T-helper 17 cell (primary cell): ENCODE data around the gene MIF4GD. TPM values are rescaled to one million over a fixed set of nuclear protein-coding genes. Genes with fewer than 3 reads are reported as not detected.
A peak's percentile ranks its signal among the peaks of the same experiment; 100 is the strongest.

Experiments
- ATAC-seq: fragments of 150-1000 bp; cut with Tn5 transposase; 2 replicates; pipeline ENCODE4 v1.10.0; 2021; ENCODE audit warnings: mild to moderate bottlenecking, moderate library complexity
- DNase-seq, 3 donors: peaks; one replicate each; pipeline versions ENCODE4 v3.0.0 to v3.0.0-alpha.2; 2020 to 2021
- H3K9me3 ChIP-seq: one replicate; pipeline ENCODE4 v1.7.0; 2013; ENCODE audit warnings: low read length, mild to moderate bottlenecking; ENCODE audit not compliant: control insufficient read depth, poor library complexity, severe bottlenecking
- H3K27ac Mint-ChIP-seq: one replicate; pipeline ENCODE4 v1.8.0; 2022; ENCODE audit warnings: mild to moderate bottlenecking, moderate library complexity, mixed read lengths
- H3K27me3 Mint-ChIP-seq: one replicate; pipeline ENCODE4 v1.8.0; 2022; ENCODE audit warnings: mixed read lengths
- H3K36me3 Mint-ChIP-seq: one replicate; pipeline ENCODE4 v1.8.0; 2022; ENCODE audit warnings: low read depth, mixed read lengths
- H3K4me1 Mint-ChIP-seq: one replicate; pipeline ENCODE4 v1.8.0; 2022; ENCODE audit warnings: mild to moderate bottlenecking, mixed read lengths
- H3K4me3 Mint-ChIP-seq: one replicate; pipeline ENCODE4 v1.8.0; 2022; ENCODE audit warnings: mild to moderate bottlenecking, moderate library complexity, mixed read lengths
- total RNA-seq, 4 donors: library from RNA in 2 of 4; stranded (reverse) in 2 of 4; gene quantifications; one replicate each; pipeline ENCODE4 v1.2.3 and lab custom pipeline; 2022 to 2026

Gene MIF4GD
- total RNA-seq, 2 donors from 2014 or later = 27.0 to 35.0 TPM

DNA sequence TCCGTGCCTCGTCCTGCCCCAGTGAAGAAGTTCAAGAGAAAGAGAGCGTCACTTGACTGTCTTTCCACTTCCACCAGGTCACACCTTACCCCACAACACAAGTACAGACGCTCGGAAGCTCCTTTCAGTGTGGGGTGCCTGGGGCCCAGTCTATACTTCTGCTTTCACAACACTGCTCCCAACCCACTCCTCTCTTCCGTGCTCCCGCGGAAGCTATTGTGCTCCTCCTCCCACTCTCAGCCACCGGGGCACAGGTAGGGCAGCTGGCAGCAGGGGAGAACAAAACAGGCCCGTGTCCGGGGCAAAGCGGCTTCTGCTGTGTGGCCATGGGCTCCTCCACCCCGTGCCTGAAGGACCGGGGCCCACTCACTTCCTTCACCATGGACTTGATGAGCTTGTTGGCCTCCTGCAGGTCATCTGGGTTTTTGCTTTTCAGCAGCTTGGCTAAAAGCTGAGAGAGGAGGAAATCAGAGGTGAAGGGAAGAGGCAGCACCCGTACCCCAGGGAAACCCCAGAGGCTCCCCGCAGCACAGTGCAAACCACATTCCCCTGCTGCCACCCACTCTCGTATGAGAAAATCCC is 28.5 kb downstream of the MIF4GD start:
- Mint-ChIP-seq H3K4me1 (peaks cover 36% of the 10 kb centered on the region), H3K4me3 (peak overlapping the region; percentile 70), H3K27me3 (no peaks in the 10 kb centered on the region), H3K36me3 (peaks cover 3% of the 10 kb centered on the region), H3K27ac (peak overlapping the region; percentile 96)
- DNase-seq (peak in 2 of 3 donors; percentile 32 to 36), ATAC-seq (peak; percentile 80)
- H3K9me3 ChIP-seq = no peaks in the 10 kb centered on the region

DNA sequence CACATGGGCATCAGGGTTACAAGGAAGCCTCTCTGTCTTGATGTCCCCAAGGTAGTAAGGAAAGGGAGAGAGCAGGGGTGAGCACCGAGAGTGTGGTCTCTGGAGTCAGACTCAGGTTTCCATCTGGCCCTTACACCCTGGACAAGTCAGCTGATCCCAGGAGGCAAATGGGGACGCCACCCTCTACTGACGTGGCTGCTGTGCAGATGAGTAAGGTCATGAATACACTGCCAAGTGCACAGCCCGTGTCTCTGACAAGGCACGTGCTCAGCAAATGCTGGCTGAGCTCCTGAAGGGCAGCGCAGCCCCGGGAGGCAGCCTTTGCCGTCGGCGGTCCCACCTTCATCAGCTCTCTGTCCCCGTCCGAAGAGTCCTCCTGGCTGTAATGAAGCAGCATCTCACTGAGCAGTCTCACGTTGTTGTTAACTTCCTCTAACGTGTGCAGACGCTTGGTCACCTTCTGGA is 29.0 kb downstream of the MIF4GD start:
- peak overlapping the region; percentile 96 for H3K27ac Mint-ChIP-seq
- H3K9me3 ChIP-seq = no peaks in the 10 kb centered on the region
- H3K36me3 Mint-ChIP-seq = peaks cover 3% of the 10 kb centered on the region
- no peak for DNase-seq
- H3K27me3 Mint-ChIP-seq = no peaks in the 10 kb centered on the region
- H3K4me1 Mint-ChIP-seq = peaks cover 36% of the 10 kb centered on the region
- peak overlapping the region; percentile 70 for H3K4me3 Mint-ChIP-seq
- peak; percentile 1 for ATAC-seq

DNA sequence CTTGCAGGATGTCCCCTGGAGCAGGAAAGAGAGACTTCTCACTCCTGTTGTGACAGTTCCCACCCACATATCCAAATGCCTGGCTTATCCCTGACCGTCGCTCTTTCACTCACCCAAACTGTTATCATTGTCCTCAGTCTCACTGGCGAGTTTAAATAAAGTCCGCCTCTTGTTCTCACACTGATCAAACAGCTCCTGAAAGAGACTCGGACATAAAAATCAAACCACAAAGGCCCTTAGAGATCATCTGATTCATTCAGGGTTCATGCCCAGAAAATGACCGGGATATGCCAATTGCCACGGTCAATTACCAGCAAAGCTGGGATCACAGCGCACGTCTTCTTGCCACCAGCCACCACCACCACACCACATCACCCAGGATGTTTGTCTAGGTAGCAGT is 29.5 kb downstream of the MIF4GD start:
- ATAC-seq (no peak), DNase-seq (no peak)
- no peak overlapping the region for H3K4me3 Mint-ChIP-seq
- peak overlapping the region; percentile 96 for H3K27ac Mint-ChIP-seq
- H3K27me3 Mint-ChIP-seq = no peaks in the 10 kb centered on the region
- H3K9me3 ChIP-seq = no peaks in the 10 kb centered on the region
- peaks cover 36% of the 10 kb centered on the region for H3K4me1 Mint-ChIP-seq
- H3K36me3 Mint-ChIP-seq = peaks cover 3% of the 10 kb centered on the region

DNA sequence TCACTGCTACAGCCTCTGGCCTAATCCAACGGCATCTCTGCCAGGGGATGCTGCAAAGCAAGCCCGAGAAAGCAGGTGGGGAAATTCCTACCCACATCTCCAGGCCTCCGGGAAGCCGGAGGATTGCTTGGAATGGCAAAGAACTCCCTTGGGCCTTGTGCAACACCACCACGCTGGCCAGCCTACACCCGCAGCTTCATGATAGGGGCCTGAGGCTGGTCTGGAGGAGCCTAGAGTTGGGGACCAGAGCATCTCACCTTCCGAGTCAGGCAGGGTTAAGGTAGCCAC is 29.9 kb downstream of the MIF4GD start:
- ATAC-seq (no peak), DNase-seq (no peak)
- no peak overlapping the region for H3K4me3 Mint-ChIP-seq
- peak overlapping the region; percentile 73 for H3K27ac Mint-ChIP-seq
- peaks cover 36% of the 10 kb centered on the region for H3K4me1 Mint-ChIP-seq
- peaks cover 3% of the 10 kb centered on the region for H3K36me3 Mint-ChIP-seq
- no peaks in the 10 kb centered on the region for H3K9me3 ChIP-seq
- H3K27me3 Mint-ChIP-seq = no peaks in the 10 kb centered on the region

DNA sequence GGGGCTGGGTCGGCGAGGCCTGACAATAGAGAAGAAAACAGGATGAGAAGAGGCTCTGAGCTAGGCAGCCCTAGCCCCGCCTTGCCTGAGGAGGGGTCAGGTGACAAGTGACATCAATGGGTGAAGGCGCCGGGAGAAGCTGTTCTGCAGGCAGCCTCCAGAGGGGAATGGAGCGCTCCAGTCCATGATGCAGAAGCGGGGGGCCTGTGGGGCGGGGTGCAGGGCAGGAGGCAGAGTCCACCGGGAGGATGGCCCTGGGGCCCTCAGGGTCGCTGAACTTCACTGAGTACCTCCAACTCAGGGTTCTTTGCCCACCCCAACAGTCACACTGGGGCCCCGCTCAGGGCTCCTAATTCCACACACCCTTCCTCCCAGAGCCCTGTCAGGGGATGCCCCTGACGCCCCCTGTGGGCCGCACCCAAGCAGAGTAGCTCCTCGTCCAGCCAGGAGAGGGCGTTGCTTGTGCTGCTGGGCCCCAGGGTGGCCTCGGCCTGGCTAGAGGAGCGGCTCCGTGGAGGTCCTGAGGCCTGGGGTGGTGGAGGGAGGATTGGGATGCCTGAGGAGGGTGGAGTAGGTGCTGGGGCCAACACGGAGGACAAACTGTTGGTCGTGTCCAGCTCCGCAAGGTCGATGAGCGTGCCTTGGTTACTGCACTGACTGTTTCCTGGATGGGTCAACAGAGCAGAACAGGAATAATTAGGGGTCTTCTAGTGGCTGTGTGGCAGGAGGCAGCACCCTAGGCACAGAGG is 30.5 kb downstream of the MIF4GD start:
- peaks cover 3% of the 10 kb centered on the region for H3K36me3 Mint-ChIP-seq
- ATAC-seq (no peak), DNase-seq (no peak)
- peaks cover 36% of the 10 kb centered on the region for H3K4me1 Mint-ChIP-seq
- H3K9me3 ChIP-seq = no peaks in the 10 kb centered on the region
- H3K27ac Mint-ChIP-seq = peak overlapping the region; percentile 73
- H3K27me3 Mint-ChIP-seq = no peaks in the 10 kb centered on the region
- H3K4me3 Mint-ChIP-seq = peak overlapping the region; percentile 25

DNA sequence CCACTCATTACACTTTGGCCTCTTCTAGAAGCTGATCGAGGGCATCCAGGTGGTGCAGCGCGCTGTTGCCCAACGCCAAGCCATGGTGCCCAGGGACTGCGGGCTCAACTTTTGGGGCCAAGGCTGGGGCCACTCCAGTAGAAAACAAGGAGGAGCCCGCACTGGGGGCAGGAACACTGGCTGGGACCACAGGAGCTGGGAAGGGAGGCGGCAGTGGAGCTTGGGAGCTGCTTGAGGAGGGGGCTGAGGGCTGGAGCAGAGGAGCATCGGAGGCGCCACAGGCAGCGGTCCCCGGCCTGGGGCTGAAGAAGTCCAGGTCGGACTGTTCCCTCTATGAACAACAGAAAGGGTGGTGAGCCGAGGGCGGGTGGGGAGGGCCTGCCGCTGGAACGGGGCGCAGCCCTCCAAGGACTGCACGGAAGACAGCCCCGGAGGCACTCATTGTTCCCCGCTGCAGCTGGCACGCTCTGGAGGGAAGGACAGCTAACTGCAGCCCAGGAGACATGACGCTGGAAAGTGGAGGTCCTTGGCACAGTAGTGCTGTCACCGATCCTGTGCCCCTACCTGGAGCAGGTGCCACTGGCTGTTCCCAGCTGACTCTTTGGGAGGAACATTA is 31.1 kb downstream of the MIF4GD start:
- Mint-ChIP-seq H3K4me1 (peaks cover 36% of the 10 kb centered on the region), H3K36me3 (peaks cover 5% of the 10 kb centered on the region), H3K27ac (peak overlapping the region; percentile 73), H3K27me3 (no peaks in the 10 kb centered on the region), H3K4me3 (peak overlapping the region; percentile 45)
- DNase-seq (no peak), ATAC-seq (no peak)
- H3K9me3 ChIP-seq = no peaks in the 10 kb centered on the region

DNA sequence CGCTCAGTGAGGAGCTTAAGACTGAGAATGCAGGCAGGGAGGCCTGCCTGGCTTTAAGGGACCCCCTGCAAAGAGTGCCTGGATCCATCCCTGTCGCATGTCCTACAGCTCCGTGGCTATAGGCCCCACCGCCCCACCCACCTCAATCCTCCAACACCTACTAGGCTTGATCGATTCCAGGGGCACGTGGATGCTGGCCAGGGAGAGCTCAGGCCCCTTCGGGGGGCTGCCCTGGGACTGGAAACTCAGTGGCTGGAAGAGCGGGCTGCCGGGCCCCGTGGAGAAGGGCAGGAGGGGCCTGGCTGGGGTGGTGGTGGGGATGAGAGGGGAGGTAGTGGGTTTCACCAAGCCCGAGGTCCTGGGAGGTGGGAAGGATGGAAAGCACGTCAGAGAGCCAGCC is 31.8 kb downstream of the MIF4GD start:
- H3K27ac Mint-ChIP-seq = peak overlapping the region; percentile 96
- DNase-seq (no peak), ATAC-seq (no peak)
- H3K36me3 Mint-ChIP-seq = peaks cover 5% of the 10 kb centered on the region
- no peaks in the 10 kb centered on the region for H3K9me3 ChIP-seq
- peaks cover 32% of the 10 kb centered on the region for H3K4me1 Mint-ChIP-seq
- peak overlapping the region; percentile 93 for H3K4me3 Mint-ChIP-seq
- H3K27me3 Mint-ChIP-seq = no peaks in the 10 kb centered on the region

DNA sequence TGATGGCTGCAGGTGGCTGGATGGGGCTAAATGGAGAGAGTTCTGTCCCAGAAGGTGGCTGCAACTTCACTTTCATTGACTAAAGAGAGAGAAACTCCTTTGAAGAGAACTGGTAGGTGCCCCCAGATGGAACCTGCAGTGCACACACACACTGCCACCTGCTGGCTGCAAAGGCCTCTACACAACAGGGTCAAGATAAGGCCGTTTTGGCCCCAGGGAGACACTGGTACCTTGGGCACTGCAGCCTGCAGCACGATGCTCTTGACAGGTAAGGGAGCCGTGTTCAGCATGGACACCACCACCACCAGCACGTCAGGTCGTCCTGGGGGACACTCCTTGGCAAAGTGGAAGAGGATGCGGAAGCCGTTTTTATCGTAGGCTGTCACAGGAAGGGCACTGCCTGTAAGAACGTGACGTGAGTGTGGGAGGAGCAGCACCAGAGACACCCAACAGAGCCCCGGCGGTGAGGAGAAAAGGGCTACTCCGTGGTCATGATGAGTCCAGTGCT is 32.3 kb downstream of the MIF4GD start:
- H3K27me3 Mint-ChIP-seq = no peaks in the 10 kb centered on the region
- peak overlapping the region; percentile 93 for H3K4me3 Mint-ChIP-seq
- ATAC-seq (peak; percentile 62), DNase-seq (peak; percentile 42 to 44 (median 43))
- peaks cover 32% of the 10 kb centered on the region for H3K4me1 Mint-ChIP-seq
- H3K27ac Mint-ChIP-seq = peak overlapping the region; percentile 96
- peaks cover 5% of the 10 kb centered on the region for H3K36me3 Mint-ChIP-seq
- no peaks in the 10 kb centered on the region for H3K9me3 ChIP-seq

DNA sequence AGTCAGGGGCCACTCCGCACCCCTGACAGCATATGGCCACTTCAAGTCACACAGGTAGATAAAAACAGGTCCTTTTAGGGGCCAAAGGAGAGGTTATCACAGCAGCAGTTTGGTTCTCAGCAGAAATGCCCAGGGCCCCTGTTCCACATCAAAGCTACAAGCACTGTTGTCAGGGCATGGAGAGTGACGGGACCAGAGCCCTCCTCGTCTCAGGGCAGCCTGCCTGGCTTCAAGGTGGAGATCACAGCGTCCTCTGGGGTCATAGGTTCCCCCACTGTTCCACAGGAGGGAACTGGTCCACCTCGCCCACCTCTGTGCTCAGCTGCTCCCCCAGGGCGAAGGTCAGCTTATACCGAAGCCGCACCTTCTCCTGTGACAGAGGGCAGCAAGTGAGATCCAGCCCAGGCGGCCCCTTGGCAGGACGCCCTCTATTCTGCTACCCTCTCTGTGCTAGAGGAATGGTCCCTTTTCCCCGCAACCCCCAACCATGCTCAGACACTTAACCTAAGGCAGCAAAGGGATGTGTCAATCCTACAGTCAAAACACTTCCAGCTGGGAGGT is 32.9 kb downstream of the MIF4GD start:
- ATAC-seq = no peak
- H3K4me1 Mint-ChIP-seq = peaks cover 27% of the 10 kb centered on the region
- H3K4me3 Mint-ChIP-seq = no peak overlapping the region
- H3K36me3 Mint-ChIP-seq = peaks cover 7% of the 10 kb centered on the region
- H3K27me3 Mint-ChIP-seq = no peaks in the 10 kb centered on the region
- H3K9me3 ChIP-seq = no peaks in the 10 kb centered on the region
- DNase-seq = no peak
- H3K27ac Mint-ChIP-seq = peak overlapping the region; percentile 96

DNA sequence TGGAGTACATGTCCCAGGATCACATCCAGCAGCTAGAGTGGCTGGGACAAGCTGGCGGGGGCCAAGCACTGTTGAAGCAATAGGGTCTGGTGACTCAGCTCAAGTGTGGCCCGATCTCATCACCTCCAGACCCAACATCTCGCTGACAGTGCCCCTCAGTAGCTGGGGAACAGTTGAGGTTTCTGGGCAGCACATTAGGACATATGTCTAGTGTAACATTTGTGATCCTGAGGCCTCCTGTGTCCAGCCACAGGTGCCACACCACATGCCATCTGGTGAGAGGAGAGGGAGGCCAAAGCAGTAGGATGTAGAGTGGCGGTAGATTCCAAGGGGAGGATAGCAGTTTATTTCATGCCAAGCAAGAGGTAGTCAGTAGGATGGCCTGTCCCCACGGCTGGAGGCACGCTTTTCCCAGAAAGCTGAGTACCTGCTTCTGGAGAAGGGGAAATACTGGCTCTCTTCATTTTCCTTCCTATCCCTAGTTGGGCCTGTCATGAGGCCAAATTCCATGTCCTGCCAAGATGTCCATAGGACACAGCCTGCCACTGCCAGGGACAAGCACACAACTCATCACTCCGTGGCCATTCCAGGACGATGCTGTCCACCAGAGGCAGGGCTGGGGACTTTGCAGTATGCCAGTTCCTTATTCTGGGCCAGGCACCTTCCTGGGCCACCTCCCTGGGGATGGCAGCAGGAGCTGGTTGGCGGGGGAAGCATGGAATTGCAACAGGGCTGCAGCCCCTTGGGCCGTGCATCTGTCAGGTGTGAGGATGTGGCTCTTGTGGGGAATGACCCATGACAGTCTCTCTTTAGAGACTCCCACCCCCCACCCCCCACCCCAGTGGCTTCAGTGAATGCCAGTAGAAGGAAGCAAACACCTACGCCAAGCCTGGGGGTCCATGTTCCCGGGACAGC is 33.7 kb downstream of the MIF4GD start:
- H3K9me3 ChIP-seq = no peaks in the 10 kb centered on the region
- Mint-ChIP-seq H3K27me3 (no peaks in the 10 kb centered on the region), H3K4me1 (peaks cover 23% of the 10 kb centered on the region), H3K4me3 (peak overlapping the region; percentile 31), H3K27ac (no peak overlapping the region), H3K36me3 (peaks cover 10% of the 10 kb centered on the region)
- ATAC-seq (no peak), DNase-seq (no peak)

DNA sequence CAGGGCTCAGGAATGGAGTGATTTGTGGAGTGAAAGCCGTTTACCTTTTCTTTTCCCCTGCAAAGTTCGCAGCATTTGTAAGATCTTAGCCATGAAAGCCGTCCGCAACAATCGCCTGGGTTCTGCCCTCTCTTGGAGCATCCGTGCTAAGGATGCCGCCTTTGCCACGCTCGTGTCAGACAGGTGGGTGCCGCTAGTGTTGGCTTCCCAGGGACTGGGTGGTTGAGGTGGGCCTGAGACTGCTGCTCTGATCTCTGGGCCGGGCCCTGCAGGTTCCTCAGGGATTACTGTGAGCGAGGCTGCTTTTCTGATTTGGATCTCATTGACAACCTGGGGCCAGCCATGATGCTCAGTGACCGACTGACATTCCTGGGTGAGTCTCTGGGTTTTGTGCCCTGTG is 38.2 kb downstream of the MIF4GD start:
- ATAC-seq (no peak), DNase-seq (no peak)
- H3K9me3 ChIP-seq = no peaks in the 10 kb centered on the region
- no peak overlapping the region for H3K27ac Mint-ChIP-seq
- peaks cover 8% of the 10 kb centered on the region for H3K36me3 Mint-ChIP-seq
- no peak overlapping the region for H3K4me3 Mint-ChIP-seq
- no peaks in the 10 kb centered on the region for H3K4me1 Mint-ChIP-seq
- no peaks in the 10 kb centered on the region for H3K27me3 Mint-ChIP-seq

DNA sequence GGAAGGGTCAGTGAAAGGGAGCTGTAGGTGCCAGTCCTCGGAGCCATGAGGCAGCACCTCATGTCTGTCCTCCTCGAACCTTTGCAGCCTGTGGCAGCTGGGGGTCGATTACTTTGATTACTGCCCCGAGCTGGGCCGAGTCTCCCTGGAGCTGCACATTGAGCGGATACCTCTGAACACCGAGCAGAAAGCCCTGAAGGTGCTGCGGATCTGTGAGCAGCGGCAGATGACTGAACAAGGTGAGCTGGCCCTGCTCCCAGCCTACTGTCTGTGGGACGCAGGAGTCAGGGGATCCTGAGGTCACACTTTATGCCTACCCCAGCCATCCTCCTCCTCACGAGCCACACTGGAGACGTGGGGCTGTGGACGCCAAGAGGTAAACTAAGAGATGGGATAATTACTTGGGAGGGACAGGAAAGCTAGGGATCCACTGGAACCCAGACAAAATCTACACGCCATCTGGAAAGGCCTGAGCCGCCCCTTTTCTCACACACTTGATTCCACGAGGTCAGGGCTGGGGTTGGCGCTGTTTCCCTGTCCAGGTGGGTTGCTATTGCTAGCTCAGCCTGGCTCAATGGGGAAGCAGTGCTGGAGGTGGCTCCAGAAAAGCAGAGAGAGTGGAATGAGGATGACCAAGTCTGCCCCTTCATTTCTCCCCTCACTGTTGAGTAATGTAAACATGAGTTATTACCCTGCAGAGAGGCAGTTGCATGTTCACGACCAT is 39.1 kb downstream of the MIF4GD start:
- DNase-seq = no peak
- ATAC-seq = no peak
- Mint-ChIP-seq H3K27me3 (no peaks in the 10 kb centered on the region), H3K27ac (no peak overlapping the region), H3K4me1 (no peaks in the 10 kb centered on the region), H3K4me3 (no peak overlapping the region), H3K36me3 (peaks cover 8% of the 10 kb centered on the region)
- no peaks in the 10 kb centered on the region for H3K9me3 ChIP-seq
